IMR-90 (cell line): ENCODE results near the gene SYNE3. TPM values are rescaled to one million over a fixed set of nuclear protein-coding genes. Genes with fewer than 3 reads are reported as not detected.

Source experiments
- ATAC-seq: fragments of 200-7000 bp; cut with Tn5 transposase; 2 replicates; pipeline ENCODE4 v1.9.1; 2020; ENCODE audit warnings: low read depth, mild to moderate bottlenecking, moderate library complexity
- BruUV-seq: library from RNA; stranded (reverse); fragments of 400-500 nt; replicated peaks from 2 replicates; lab custom pipeline; 2021; lab: Mats Ljungman, UMichigan
- CTCF ChIA-PET: fragments of 300-600 bp; formaldehyde crosslinking; extraction: SDS; loops from one replicate; lab custom pipeline; 2021; ENCODE audit warnings: antibody characterized with exemption; lab: Yijun Ruan, JAX
- POLR2A ChIA-PET: fragments of 300-600 bp; sonication (Branson Sonifier 250); formaldehyde crosslinking; loops from one replicate; lab custom pipeline; 2022; ENCODE audit warnings: antibody characterized with exemption; ENCODE audit not compliant: unreplicated experiment; lab: Charles Lee
- DNase-seq: peaks from one replicate; pipeline ENCODE4 v3.0.0; 2013
- H2AFZ ChIP-seq: replicated peaks from 2 replicates; pipeline ENCODE3; 2013; ENCODE audit warnings: low read length, mild to moderate bottlenecking; ENCODE audit not compliant: poor library complexity
- H2AK5ac ChIP-seq: 2 replicates; pipeline ENCODE4 v1.6.1; 2013; ENCODE audit warnings: low read depth, low read length, inconsistent platforms
- H2AK9ac ChIP-seq: replicated peaks from 2 replicates; pipeline ENCODE3; 2013; ENCODE audit warnings: mild to moderate bottlenecking, low read depth, low read length, moderate library complexity; ENCODE audit not compliant: poor library complexity
- H2BK120ac ChIP-seq: 2 replicates; pipeline ENCODE4 v1.6.1; 2013; ENCODE audit warnings: low read depth, low read length, inconsistent platforms
- H2BK15ac ChIP-seq: 3 replicates; pipeline ENCODE4 v1.6.1; 2013; ENCODE audit warnings: low read depth, low read length, inconsistent platforms
- H2BK20ac ChIP-seq: 2 replicates; pipeline ENCODE4 v1.6.1; 2013; ENCODE audit warnings: low read depth, mild to moderate bottlenecking, inconsistent platforms, low read length, moderate library complexity
- H2BK5ac ChIP-seq: 2 replicates; pipeline ENCODE4 v1.6.1; 2013; ENCODE audit warnings: mild to moderate bottlenecking, low read depth, low read length, inconsistent platforms; ENCODE audit not compliant: poor library complexity, severe bottlenecking
- H3K14ac ChIP-seq: replicated peaks from 2 replicates; pipeline ENCODE4 v1.6.1; 2013; ENCODE audit warnings: low read depth, low read length, inconsistent platforms
- H3K18ac ChIP-seq: 2 replicates; pipeline ENCODE4 v1.6.1; 2013; ENCODE audit warnings: low read depth, low read length, control low read depth
- H3K23ac ChIP-seq: 2 replicates; pipeline ENCODE4 v1.6.1; 2013; ENCODE audit warnings: low read depth, low read length, inconsistent platforms
- H3K27ac ChIP-seq: 2 replicates; pipeline ENCODE4 v1.5.1; 2013; ENCODE audit warnings: mild to moderate bottlenecking, control low read depth, low read length; ENCODE audit not compliant: insufficient read depth
- H3K27me3 ChIP-seq: 2 replicates; pipeline ENCODE4 v1.6.1; 2013; ENCODE audit warnings: low read length; ENCODE audit not compliant: control insufficient read depth, insufficient read depth
- H3K36me3 ChIP-seq: 2 replicates; pipeline ENCODE4 v1.6.1; 2013; ENCODE audit warnings: low read length, mixed read lengths; ENCODE audit not compliant: control insufficient read depth, insufficient read depth
- H3K4ac ChIP-seq: 2 replicates; pipeline ENCODE4 v1.6.1; 2013; ENCODE audit warnings: low read depth, low read length, inconsistent platforms
- H3K4me1 ChIP-seq: 2 replicates; pipeline ENCODE4 v1.6.1; 2013; ENCODE audit warnings: low read length, mixed read lengths; ENCODE audit not compliant: control insufficient read depth, insufficient read depth
- H3K4me2 ChIP-seq: 2 replicates; pipeline ENCODE4 v1.6.1; 2013; ENCODE audit warnings: low read depth, mild to moderate bottlenecking, control low read depth, low read length, moderate library complexity
- H3K4me3 ChIP-seq: 2 replicates; pipeline ENCODE4 v1.5.1; 2013; ENCODE audit warnings: low read depth, mild to moderate bottlenecking, control low read depth, low read length, moderate library complexity; ENCODE audit not compliant: insufficient read depth
- H3K56ac ChIP-seq: 2 replicates; pipeline ENCODE4 v1.6.1; 2013; ENCODE audit warnings: low read length, inconsistent platforms; ENCODE audit not compliant: insufficient read depth; ENCODE audit errors: extremely low read depth
- H3K79me1 ChIP-seq, 2 experiments: 2 replicates each; pipeline ENCODE4 v1.6.1; 2013; ENCODE audit warnings: low read length in 2 of 2, inconsistent platforms in 1 of 2, low read depth in 1 of 2
- H3K9ac ChIP-seq: 2 replicates; pipeline ENCODE4 v1.6.1; 2013; ENCODE audit warnings: low read depth, low read length, control low read depth
- H3K9me1 ChIP-seq: 2 replicates; pipeline ENCODE4 v1.6.1; 2013; ENCODE audit warnings: low read length, inconsistent platforms; ENCODE audit not compliant: insufficient read depth
- H3K9me3 ChIP-seq: 2 replicates; pipeline ENCODE4 v1.6.1; 2013; ENCODE audit warnings: low read length; ENCODE audit not compliant: control insufficient read depth, insufficient read depth
- H4K20me1 ChIP-seq: 2 replicates; pipeline ENCODE4 v1.6.1; 2013; ENCODE audit warnings: low read length, inconsistent platforms; ENCODE audit not compliant: insufficient read depth
- H4K5ac ChIP-seq: 2 replicates; pipeline ENCODE4 v1.6.1; 2013; ENCODE audit warnings: mild to moderate bottlenecking, low read depth, low read length, control low read depth
- H4K8ac ChIP-seq, 2 experiments: 2 replicates each; pipeline ENCODE4 v1.6.1; 2013; ENCODE audit warnings: low read depth in 2 of 2, low read length in 2 of 2, control low read depth in 1 of 2, inconsistent platforms in 1 of 2
- H4K91ac ChIP-seq: 2 replicates; pipeline ENCODE4 v1.6.1; 2013; ENCODE audit warnings: low read depth, low read length, inconsistent platforms; ENCODE audit not compliant: insufficient read depth
- BHLHE40 ChIP-seq: fragments of 150-350 bp; IDR thresholded peaks from 2 replicates; pipeline ENCODE4 v1.6.1; 2016; ENCODE audit warnings: mild to moderate bottlenecking, low read depth, low read length
- CEBPB ChIP-seq: IDR thresholded peaks from 2 replicates; pipeline ENCODE4 v1.6.1; 2012; ENCODE audit warnings: low read depth, low read length, improper control_type of control experiment
- ELK1 ChIP-seq: fragments of 150-350 bp; IDR thresholded peaks from 2 replicates; pipeline ENCODE4 v1.6.1; 2016; ENCODE audit warnings: low read depth, mild to moderate bottlenecking, low read length, moderate library complexity, borderline replicate concordance
- MAFK ChIP-seq: IDR thresholded peaks from 2 replicates; pipeline ENCODE4 v1.6.1; 2012; ENCODE audit warnings: low read depth, low read length, improper control_type of control experiment
- MAZ ChIP-seq: IDR thresholded peaks from 2 replicates; pipeline ENCODE4 v1.6.1; 2012; ENCODE audit warnings: low read depth, mild to moderate bottlenecking, low read length, improper control_type of control experiment, moderate library complexity, borderline replicate concordance
- MXI1 ChIP-seq: IDR thresholded peaks from 2 replicates; pipeline ENCODE4 v1.6.1; 2012; ENCODE audit warnings: low read depth, mild to moderate bottlenecking, low read length, moderate library complexity, borderline replicate concordance
- RAD21 ChIP-seq: IDR thresholded peaks from 2 replicates; pipeline ENCODE4 v1.6.1; 2012; ENCODE audit warnings: low read length, improper control_type of control experiment
- RCOR1 ChIP-seq: IDR thresholded peaks from 2 replicates; pipeline ENCODE4 v1.6.1; 2012; ENCODE audit warnings: mild to moderate bottlenecking, low read length, improper control_type of control experiment; ENCODE audit not compliant: insufficient replicate concordance
- RFX5 ChIP-seq: IDR thresholded peaks from 2 replicates; pipeline ENCODE4 v1.8.0; 2012; ENCODE audit warnings: low read depth, mild to moderate bottlenecking, low read length, moderate library complexity
- SMC3 ChIP-seq: fragments of 150-350 bp; IDR thresholded peaks from 2 replicates; pipeline ENCODE4 v1.6.1; 2016; ENCODE audit warnings: low read depth, mild to moderate bottlenecking, antibody characterized with exemption, low read length, moderate library complexity
- USF2 ChIP-seq: fragments of 150-350 bp; IDR thresholded peaks from 2 replicates; pipeline ENCODE4 v1.6.1; 2017; ENCODE audit warnings: mild to moderate bottlenecking, antibody characterized with exemption, low read length, low read depth
- WGBS, 2 experiments: methylation state at CpG; one replicate each; pipeline versions ENCODE4 v1.1.5 to v1.1.7; 2013; ENCODE audit warnings: missing lambda C conversion rate in 2 of 2; ENCODE audit not compliant: insufficient read length in 1 of 2; ENCODE audit errors: extremely low coverage in 2 of 2; 5-methylcytosine and 5-hydroxymethylcytosine counted together
- dilution Hi-C: fragments of 300-500 bp; cut with HindIII; formaldehyde crosslinking; loops from one replicate; pipeline ENCODE4 v1.14.3; 2018; ENCODE audit warnings: low sequenced_read_pairs; ENCODE audit not compliant: unreplicated experiment
- in situ Hi-C: fragments of 300-500 bp; cut with MboI; formaldehyde crosslinking; loops from 3 replicates; pipeline ENCODE4 v1.14.3; 2019; ENCODE audit warnings: low sequenced_read_pairs, inconsistent platforms, mixed read lengths
- intact Hi-C: fragments of 100-400 bp; cut with micrococcal nuclease; formaldehyde crosslinking; loops from 2 replicates; pipeline ENCODE4 v1.10.0; 2022
- polyA plus RNA-seq, 3 experiments: library from polyadenylated mRNA; depleted of rRNA; stranded (reverse); fragments of >200 nt; gene quantifications; 2 replicates each; pipeline ENCODE4 v1.2.3, GENCODE V29; 2012; ENCODE audit warnings: low replicate concordance in 1 of 3
- total RNA-seq: library from RNA; depleted of rRNA; stranded (reverse); fragments of >200 nt; gene quantifications from 2 replicates; pipeline ENCODE4 v1.2.3, GENCODE V29; 2012

Gene SYNE3
- total and polyA plus RNA-seq, 2 of the 4 experiments (the other 2 are of a cell fraction): 2.9 to 5.0 TPM

GRCh38 chr14:95514131-95515079, 2.0 kb downstream of the SYNE3 start (continued):
- no peak for TF ChIP-seq USF2
- TF ChIP-seq RAD21: no peak
- no peak for TF ChIP-seq RFX5

GRCh38 chr14:95513291-95513690, 3.2 kb downstream of the SYNE3 start:
- in situ Hi-C loops: loop anchor here (25.0 kb wide), 1 partner anchor 376 kb away; no protein-coding TSS in a partner anchor
- dilution Hi-C loops: no loop called here
- Histone ChIP-seq H2BK20ac (no peak overlapping the region), H3K56ac (no peak overlapping the region), H3K4me1 (peaks cover 19% of the 10 kb centered on the region; the same call in 1 of the 2 replicates), H2BK5ac (no peak overlapping the region), H3K9me3 (no peaks in the 10 kb centered on the region), H2BK120ac (no peak overlapping the region), H3K14ac (no peak overlapping the region), H2BK15ac (no peak overlapping the region), H3K9ac (no peak overlapping the region), H4K5ac (no peak overlapping the region), H3K27ac (no peak overlapping the region), H3K27me3 (no peaks in the 10 kb centered on the region), H3K9me1 (peaks cover 30% of the 10 kb centered on the region), H3K4me3 (no peak overlapping the region), H3K4ac (no peak overlapping the region), H2AK5ac (peak overlapping the region; percentile 20; the same call in 1 of the 2 replicates), H3K79me1 (peaks cover 6 to 62% of the 10 kb centered on the region in 2 experiments; a peak in 3 of 4 replicates), H3K4me2 (no peak overlapping the region), H3K36me3 (no peaks in the 10 kb centered on the region), H2AK9ac (no peak overlapping the region), H4K20me1 (no peaks in the 10 kb centered on the region; the same call in 1 of the 2 replicates), H3K23ac (no peak overlapping the region), H4K91ac (no peak overlapping the region), H3K18ac (no peak overlapping the region), H2AFZ (no peak overlapping the region), H4K8ac (no peak overlapping the region)
- no CpG with 5 or more reads among the region's 6 CpGs for WGBS, 2 experiments
- DNase-seq (no peak), ATAC-seq (no peak)
- ChIA-PET CTCF (interaction anchor here (1.9 kb wide), 1 partner anchor 20 kb away, joined by 5 read pairs; no protein-coding TSS in a partner anchor), POLR2A (no interaction called here)
- BruUV-seq: no TSS peak
- intact Hi-C loops: no loop called here
- no peak for TF ChIP-seq RAD21
- TF ChIP-seq MAFK: no peak
- TF ChIP-seq CEBPB: no peak
- no peak for TF ChIP-seq RCOR1
- no peak for TF ChIP-seq ELK1
- TF ChIP-seq BHLHE40: no peak
- TF ChIP-seq MXI1: no peak
- TF ChIP-seq MAZ: no peak
- TF ChIP-seq SMC3: no peak
- TF ChIP-seq RFX5: no peak
